GM18505 (cell line): Measurements from ENCODE around the gene FGFR2.
A peak's percentile ranks its signal among the peaks of the same experiment; 100 is the strongest.

ENCODE experiments used
- ATAC-seq: cut with Tn5 transposase; IDR thresholded peaks from one replicate; pipeline ENCODE4 v1.9.1; 2021; ENCODE audit not compliant: unreplicated experiment
- POLR2A ChIP-seq: IDR thresholded peaks from 4 replicates; pipeline ENCODE4 v1.6.1; 2011; ENCODE audit warnings: borderline replicate concordance; ENCODE audit not compliant: insufficient read depth, insufficient read length; ENCODE audit errors: extremely low read depth

Gene FGFR2

DNA sequence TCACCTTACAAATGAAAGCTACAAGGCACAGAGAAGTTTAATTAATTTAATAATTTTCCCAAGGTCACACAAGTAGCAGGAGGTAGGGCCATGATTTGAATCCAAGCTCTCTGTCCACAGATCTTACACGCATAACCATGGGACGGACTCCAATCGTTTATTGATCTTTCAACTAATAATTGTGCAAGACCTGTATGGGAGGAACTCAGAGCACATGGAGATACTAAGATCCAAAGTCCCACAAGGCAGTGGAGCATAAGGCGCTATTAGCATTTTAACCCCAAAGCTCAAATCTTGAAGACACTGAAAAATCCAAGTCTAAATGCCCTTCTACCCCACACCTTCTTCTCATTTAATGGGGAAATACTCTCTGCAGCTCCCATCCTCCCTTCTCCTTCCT, 143.5 kb downstream of the FGFR2 start:
- no peak for ATAC-seq
- TF ChIP-seq POLR2A = no peak

DNA sequence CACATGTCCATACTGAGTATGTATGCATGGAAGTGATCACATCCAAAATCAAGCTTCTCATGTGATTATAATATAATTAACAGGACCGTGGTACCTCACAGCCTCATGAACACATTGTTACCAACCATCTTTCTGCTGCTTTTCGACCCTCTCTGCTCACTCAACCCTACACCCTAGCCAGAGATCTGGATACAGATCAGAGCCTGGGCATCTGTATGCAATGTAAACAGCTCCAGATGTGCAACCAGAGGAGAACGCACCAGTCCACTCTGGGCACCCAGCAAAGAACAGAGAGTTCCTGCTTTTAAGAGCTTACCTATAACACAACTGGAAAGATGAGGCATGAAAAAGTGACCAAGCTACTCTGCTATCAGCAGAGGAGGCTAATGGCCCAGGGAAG, 145.1 kb downstream of the FGFR2 start:
- no peak for ATAC-seq
- TF ChIP-seq POLR2A = no peak

DNA sequence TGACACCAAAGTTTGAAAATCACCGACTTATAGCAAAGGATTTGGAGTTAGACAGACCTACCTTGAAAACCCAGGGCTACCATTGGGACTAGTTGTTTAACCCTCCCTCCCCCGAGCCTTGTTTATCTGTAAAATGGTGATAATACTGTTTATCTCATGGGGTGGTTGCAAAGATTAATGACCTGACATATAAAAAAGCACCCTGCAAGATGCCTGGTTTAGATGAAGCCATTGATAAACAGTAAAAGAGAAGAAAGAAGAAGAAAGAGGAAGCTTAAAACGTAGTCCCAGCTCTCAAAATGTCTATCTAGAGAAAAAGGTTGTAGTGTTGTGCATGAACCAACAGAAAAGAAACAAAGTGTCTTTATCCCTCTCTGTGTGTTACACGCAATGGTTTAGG, 145.7 kb downstream of the FGFR2 start:
- ATAC-seq = no peak
- TF ChIP-seq POLR2A = no peak

DNA sequence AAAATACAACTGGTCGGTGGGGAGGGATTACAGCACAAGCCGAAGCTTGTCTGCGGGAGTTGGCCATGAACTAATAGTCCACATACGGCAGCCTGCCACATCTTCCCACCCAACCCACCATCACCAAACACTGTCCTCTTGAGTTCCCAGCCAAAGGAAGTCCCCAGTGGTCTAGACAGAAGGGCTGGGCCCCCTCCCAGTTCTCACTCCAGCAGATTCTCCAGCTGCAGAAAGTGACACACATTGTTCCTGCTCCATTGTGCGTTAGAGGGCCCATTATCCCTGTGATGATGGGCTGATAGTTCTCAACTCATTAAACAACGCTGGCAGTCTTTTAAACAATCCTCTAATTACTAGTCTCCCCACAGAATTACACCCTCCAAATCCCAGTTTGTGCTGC, 148.0 kb downstream of the FGFR2 start:
- no peak for ATAC-seq
- no peak for TF ChIP-seq POLR2A

DNA sequence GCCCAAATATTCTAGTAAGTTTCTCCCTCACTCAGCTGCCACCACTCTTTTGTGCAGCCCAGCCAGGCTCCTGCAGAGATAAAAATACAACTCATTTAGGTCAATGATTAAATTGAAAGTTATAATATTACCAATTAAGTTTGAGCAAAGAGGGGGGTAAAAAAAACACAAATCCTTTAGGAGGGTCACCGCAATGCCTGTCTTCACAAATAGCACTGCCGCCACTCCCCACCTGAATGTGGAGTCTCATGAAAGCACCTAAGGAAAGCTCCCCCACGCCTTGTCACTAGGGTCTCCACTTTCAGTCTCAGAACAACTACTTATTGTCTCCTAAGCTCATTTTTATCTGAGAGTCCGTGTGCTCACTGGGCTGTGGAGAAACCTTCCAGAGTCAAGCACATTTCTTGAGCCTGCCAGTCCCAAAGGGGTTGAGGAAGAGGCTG, 148.7 kb downstream of the FGFR2 start:
- ATAC-seq = peak; percentile 18
- TF ChIP-seq POLR2A = no peak

DNA sequence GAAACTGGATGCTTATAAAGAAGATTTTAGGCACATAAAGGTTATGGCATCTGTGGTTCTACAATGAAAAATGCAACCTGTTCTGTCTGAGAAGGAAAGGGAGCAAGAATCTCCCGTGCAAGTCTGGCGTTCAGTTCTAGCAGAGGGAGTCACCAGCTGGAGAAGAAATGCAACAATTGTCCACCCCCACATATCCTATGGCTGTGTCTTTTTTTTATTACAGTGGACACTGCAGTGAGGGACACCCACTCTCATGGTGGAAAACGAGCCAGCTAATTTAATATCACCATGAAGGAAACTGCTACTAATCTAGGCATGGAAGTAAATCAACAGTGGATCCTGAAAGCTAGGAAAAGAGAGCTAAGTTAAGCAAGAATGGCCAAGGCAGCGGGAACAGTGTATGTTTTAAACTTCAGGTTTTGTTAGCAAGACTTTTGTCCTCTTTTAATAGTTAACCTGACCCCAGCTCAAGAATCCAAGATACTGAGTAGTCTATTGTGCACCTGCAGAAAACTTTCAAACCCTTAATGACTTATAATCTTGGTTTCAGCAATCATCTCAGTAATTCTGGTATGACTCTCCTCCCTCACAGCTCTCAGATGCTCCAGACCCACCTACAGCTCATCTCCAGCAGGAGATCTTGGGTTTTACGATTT, 149.3 kb downstream of the FGFR2 start:
- peak; percentile 83 for ATAC-seq
- no peak for TF ChIP-seq POLR2A

DNA sequence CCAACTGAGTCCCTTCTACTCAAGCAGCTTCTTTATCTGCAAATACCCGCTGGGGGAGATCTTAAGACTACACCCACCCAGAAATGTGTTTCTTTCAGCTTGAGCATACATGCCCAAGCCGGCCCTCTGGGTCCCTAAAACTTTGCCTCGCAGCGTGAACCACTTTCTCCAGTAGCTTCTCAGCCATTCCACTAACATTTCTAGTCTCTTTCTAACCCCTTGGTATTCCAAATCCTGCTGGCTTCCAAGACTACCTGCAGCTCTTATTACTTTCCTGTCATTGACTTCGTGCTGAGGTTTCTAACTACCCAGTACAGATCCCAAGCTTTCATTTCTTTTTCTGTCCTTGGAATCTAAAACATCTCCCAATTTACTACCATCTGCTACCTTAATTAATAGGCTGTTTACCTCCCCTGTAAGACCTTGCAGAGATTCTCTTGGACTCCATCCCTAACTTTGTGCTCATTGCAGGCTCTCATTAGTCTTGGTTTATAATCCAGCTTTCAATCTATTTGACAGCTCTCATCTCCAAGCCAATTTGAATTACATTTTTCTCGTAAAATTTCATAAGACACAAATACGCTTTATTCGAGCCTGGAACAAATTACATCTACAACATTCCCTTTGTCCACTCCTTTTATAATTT, 153.6 kb downstream of the FGFR2 start:
- TF ChIP-seq POLR2A = no peak

DNA sequence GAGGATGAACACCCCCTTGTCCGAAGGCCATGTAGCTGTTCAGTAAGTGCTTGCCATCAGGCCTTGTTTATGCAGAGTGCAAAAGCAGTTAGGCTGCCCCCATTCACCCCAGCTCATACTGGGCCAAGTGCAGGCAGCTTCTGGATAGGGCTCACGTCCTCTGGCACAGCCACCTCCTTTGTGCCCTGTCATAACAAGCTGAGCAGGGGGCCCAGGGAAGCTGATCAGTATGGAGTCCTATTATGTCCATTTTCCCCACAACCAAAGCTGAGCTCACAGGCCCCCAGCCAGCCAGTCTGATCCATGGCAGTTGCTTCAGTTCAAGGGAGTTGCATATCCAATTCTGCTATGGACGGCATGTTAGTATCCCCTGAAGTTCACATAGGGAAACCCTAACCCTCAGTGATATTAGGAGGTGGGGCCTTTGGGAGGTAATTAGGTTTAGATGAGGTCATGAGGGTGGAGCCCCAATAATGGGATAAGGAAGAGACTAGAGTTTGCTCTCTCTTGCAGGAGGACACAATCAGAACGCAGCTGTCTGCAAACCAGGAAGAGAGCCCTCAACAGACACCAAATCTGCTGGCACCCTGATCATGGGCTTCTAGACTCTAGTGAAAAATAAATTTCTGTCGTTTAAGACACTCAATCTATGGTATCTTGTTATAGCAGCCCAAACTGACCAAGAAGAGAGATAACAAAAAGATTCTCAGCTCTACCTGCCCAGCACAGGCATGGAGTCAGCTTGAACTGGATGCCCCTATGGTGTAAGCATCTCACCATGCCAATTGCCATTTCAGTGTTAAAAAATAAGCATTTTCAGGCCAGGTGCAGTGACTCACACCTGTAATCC, 155.9 kb downstream of the FGFR2 start:
- ATAC-seq = no peak

More for the DNA sequence above, 153.6 kb downstream of the FGFR2 start:
- ATAC-seq = no peak

DNA sequence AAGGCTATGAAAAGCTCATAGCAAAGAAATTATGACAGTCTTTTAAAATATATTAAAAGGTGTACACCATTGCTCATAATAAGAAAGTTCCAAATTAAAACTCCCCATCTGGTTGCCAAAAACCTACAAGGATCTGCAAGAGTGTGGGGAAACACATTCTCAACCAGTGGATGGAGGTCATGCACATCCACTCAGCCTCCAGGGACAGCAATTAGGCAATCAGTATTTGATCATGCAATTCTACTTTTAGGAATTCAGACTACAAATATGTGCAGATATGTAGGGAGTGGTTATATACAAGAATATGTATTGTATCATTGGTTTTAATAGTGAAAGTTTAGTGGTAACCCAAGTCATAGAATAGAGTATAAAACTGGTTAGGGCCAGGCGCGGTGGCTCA, 157.8 kb downstream of the FGFR2 start:
- TF ChIP-seq POLR2A = no peak
- no peak for ATAC-seq

More for the DNA sequence above, 155.9 kb downstream of the FGFR2 start:
- TF ChIP-seq POLR2A = no peak

DNA sequence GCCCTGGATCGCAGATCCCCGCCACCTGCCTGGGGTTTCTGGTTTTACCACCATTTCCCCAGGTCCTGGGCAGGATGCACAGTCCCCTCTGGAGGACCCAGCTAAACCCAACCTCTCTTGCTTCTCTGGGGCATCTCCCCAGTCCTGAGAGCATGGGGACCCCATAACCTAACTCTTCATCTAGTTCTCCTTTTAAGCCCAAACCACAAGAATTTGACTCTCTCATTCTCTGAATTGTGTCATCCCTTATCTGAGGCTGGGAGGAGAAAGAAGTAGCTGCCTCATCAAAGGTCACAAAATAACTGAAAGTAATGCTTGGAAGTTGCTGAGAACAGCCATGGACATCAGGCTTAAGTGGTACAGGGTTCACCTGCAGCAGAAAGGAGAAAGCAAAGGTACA, 159.9 kb downstream of the FGFR2 start:
- ATAC-seq = no peak
- no peak for TF ChIP-seq POLR2A

DNA sequence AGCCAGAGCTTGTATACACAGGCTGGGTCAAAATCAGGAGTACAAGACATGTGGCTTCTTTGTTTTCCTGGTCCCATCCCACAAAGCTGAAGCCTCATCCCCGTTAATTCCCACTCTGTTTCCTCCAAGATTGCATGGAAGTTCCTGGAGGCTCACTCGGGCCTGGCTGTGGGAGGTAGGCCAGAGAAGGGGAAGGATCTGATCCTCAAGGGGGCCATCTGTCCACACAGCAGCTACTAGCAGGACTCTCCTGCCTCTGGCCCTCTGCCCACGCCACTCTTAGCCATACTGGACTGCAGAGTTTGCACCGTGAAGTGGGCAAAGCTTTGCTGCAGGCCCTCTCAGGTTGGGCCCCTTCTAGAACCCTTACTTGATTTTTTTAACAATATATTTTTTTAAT, 160.6 kb downstream of the FGFR2 start:
- no peak for ATAC-seq

DNA sequence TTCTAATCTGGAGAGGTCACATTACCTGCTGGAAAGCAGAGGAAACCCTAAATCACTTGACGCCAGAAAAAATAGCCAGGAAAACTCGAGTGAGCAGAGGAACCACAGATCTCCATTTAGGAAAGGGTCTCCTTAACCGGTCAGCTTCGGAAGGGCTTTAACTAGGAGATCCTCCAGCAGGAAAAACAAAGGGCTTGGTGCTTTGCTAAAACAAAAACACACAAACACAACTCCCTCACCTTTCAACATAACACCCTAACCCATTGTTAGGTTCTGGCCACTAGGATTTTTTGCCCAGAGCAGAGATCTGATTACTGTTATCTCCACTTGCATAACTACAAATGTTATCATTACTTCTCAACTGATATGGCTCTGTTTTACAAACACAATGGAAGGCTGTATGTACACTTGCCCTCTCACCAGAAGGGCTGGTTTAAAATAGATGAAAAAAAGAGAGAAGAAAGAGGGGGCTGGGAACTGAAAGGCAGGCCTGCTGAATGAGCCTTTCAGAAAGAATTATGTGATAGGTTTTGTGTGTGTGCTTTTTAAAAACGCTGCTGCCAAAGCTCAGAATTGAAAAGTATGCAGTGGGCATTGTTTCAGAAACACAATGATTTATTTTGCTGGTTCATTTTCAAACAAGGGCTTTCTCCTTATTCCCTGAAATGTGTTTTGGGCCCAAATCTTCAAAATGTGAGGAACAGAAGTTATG, 161.5 kb downstream of the FGFR2 start:
- no peak for ATAC-seq
- TF ChIP-seq POLR2A = no peak

More for the DNA sequence above, 160.6 kb downstream of the FGFR2 start:
- TF ChIP-seq POLR2A = no peak

DNA sequence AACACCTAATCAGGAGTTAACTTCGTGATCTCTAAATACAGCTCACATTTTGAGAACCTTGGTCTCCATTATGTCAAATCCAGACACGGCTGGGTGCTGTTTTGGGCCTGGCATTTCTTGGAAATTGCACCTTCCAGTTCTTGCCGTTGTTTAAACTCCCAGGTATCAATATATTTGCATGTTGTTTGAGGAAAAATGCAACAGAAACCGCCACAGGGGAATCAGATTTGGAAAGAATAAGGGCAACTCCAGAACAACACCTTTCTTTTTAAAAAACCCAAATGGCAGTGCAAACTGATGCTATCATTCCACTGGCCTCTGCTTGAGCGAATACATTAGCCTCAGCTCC, 162.0 kb downstream of the FGFR2 start:
- TF ChIP-seq POLR2A = no peak
- ATAC-seq = no peak

DNA sequence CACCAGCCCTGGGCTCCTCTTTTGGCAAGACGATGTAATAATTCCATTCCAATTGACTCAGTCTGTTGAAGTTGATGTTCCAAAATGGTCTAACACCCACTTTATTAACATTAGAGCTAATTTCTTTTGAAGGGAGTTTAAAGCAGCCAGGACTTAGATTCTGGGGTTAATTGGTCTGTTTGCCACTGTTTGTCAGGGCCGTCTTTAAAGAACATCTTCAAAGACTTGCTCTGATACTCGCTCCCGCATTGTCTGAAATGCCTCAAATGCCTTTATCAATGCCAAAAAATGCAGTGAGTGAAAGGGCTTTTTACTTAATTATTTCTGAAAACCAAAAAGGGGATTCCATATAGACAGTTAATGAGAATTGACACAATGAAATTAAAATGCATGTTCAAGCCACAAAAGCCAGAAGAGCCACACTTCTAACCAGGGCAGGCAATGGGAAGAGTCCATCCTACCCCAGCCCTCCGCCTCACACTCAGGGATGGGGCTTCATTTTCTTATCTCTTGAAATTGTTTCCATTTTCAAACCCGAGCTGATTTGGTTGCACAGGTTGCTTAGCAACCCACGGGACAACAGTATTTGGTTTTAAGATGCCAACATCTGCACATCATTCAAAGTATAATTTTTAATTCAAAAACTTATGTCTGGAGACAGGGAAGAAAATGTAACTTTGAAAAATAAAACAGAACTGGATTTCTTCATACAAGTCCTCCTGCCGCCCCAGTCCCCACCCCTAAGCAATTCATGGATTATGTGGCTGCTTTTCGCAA, 163.0 kb downstream of the FGFR2 start:
- no peak for TF ChIP-seq POLR2A
- no peak for ATAC-seq
